Measurements from ENCODE around the gene MSI2. TPM values are rescaled to one million over a fixed set of nuclear protein-coding genes. Genes with fewer than 3 reads are reported as not detected.

Gene MSI2
- polyA plus RNA-seq, 1 of the 3 experiments (the other 2 are of a cell fraction), result 24.1 TPM

DNA sequence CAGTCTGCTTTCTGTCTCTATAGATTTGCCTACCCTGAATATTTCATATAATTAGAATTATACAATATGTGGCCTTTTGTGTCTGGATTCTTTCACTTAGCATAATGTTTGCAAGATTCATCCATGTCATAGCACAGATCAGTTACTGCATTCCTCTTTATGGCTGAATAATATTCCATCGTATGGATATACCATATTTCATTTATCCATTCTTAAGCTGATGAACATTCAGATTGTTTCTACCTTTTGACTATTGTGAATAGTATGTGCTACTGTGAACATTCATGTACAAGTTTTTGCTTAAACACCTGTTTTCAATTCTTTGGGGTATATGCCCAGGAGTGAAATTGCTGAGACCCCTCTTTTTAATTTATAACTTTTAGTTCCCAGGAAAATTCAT lies 49.4 kb upstream of the MSI2 start:
- DNase-seq, result no peak
- no peak for TF ChIP-seq SIN3A (IDR thresholded peaks at IDR 0.05; ENCODE audit: borderline replicate concordance, low read depth, low read length)
- TF ChIP-seq, protein P1, sequence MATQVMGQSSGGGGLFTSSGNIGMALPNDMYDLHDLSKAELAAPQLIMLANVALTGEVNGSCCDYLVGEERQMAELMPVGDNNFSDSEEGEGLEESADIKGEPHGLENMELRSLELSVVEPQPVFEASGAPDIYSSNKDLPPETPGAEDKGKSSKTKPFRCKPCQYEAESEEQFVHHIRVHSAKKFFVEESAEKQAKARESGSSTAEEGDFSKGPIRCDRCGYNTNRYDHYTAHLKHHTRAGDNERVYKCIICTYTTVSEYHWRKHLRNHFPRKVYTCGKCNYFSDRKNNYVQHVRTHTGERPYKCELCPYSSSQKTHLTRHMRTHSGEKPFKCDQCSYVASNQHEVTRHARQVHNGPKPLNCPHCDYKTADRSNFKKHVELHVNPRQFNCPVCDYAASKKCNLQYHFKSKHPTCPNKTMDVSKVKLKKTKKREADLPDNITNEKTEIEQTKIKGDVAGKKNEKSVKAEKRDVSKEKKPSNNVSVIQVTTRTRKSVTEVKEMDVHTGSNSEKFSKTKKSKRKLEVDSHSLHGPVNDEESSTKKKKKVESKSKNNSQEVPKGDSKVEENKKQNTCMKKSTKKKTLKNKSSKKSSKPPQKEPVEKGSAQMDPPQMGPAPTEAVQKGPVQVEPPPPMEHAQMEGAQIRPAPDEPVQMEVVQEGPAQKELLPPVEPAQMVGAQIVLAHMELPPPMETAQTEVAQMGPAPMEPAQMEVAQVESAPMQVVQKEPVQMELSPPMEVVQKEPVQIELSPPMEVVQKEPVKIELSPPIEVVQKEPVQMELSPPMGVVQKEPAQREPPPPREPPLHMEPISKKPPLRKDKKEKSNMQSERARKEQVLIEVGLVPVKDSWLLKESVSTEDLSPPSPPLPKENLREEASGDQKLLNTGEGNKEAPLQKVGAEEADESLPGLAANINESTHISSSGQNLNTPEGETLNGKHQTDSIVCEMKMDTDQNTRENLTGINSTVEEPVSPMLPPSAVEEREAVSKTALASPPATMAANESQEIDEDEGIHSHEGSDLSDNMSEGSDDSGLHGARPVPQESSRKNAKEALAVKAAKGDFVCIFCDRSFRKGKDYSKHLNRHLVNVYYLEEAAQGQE (IDR thresholded peaks at IDR 0.05; ENCODE audit: low read depth, low read length), result no peak
- no peak for TF ChIP-seq EP300 (IDR thresholded peaks at IDR 0.05; ENCODE audit: borderline replicate concordance in 1 of 2, low read depth in 1 of 2, low read length in 1 of 2)
- no peak for TF ChIP-seq FOXJ3 (CRISPR knock-in tag; IDR thresholded peaks at IDR 0.05)
- TF ChIP-seq, protein P2, sequence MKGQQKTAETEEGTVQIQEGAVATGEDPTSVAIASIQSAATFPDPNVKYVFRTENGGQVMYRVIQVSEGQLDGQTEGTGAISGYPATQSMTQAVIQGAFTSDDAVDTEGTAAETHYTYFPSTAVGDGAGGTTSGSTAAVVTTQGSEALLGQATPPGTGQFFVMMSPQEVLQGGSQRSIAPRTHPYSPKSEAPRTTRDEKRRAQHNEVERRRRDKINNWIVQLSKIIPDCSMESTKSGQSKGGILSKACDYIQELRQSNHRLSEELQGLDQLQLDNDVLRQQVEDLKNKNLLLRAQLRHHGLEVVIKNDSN (IDR thresholded peaks at IDR 0.05; ENCODE audit: borderline replicate concordance, low read depth), result no peak
- TF ChIP-seq RCOR1 (IDR thresholded peaks at IDR 0.05; ENCODE audit: low read length), result no peak
- TF ChIP-seq, protein P3, sequence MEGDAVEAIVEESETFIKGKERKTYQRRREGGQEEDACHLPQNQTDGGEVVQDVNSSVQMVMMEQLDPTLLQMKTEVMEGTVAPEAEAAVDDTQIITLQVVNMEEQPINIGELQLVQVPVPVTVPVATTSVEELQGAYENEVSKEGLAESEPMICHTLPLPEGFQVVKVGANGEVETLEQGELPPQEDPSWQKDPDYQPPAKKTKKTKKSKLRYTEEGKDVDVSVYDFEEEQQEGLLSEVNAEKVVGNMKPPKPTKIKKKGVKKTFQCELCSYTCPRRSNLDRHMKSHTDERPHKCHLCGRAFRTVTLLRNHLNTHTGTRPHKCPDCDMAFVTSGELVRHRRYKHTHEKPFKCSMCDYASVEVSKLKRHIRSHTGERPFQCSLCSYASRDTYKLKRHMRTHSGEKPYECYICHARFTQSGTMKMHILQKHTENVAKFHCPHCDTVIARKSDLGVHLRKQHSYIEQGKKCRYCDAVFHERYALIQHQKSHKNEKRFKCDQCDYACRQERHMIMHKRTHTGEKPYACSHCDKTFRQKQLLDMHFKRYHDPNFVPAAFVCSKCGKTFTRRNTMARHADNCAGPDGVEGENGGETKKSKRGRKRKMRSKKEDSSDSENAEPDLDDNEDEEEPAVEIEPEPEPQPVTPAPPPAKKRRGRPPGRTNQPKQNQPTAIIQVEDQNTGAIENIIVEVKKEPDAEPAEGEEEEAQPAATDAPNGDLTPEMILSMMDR (IDR thresholded peaks at IDR 0.05), result no peak
- TF ChIP-seq, protein P4, sequence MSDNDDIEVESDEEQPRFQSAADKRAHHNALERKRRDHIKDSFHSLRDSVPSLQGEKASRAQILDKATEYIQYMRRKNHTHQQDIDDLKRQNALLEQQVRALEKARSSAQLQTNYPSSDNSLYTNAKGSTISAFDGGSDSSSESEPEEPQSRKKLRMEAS (IDR thresholded peaks at IDR 0.05; ENCODE audit: low read depth), result no peak
- TF ChIP-seq TEAD4 (IDR thresholded peaks at IDR 0.05; ENCODE audit: borderline replicate concordance, insufficient read depth), result no peak
- no peak for TF ChIP-seq GABPA (IDR thresholded peaks at IDR 0.05; ENCODE audit: low read depth)
- TF ChIP-seq NFIC (IDR thresholded peaks at IDR 0.05; ENCODE audit: borderline replicate concordance), result no peak
- TF ChIP-seq ELF1 (IDR thresholded peaks at IDR 0.05), result no peak
- TF ChIP-seq, protein P5, sequence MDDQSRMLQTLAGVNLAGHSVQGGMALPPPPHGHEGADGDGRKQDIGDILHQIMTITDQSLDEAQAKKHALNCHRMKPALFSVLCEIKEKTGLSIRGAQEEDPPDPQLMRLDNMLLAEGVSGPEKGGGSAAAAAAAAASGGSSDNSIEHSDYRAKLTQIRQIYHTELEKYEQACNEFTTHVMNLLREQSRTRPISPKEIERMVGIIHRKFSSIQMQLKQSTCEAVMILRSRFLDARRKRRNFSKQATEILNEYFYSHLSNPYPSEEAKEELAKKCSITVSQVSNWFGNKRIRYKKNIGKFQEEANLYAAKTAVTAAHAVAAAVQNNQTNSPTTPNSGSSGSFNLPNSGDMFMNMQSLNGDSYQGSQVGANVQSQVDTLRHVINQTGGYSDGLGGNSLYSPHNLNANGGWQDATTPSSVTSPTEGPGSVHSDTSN (IDR thresholded peaks at IDR 0.05), result no peak
- no peak for TF ChIP-seq SMC3 (IDR thresholded peaks at IDR 0.05; ENCODE audit: low read depth, low read length)
- TF ChIP-seq TCF12 (IDR thresholded peaks at IDR 0.05), result no peak
- TF ChIP-seq NRF1 (IDR thresholded peaks at IDR 0.05; ENCODE audit: low read depth, low read length), result no peak
- Histone ChIP-seq H2AFZ (ENCODE audit: low read depth) (no peak overlapping the region), H4K20me1 (ENCODE audit: insufficient read depth) (no peaks in the 10 kb centered on the region), H3K9me3 (peaks cover 17% of the 10 kb centered on the region; the same call in 1 of the 2 replicates), H3K36me3 (replicated peaks in 1 of 2; ENCODE audit: control insufficient read depth in 1 of 2, insufficient read depth in 2 of 2, low read length in 1 of 2) (no peaks in the 10 kb centered on the region), H3F3A (replicated peaks; ENCODE audit: insufficient read depth) (peaks cover 4% of the 10 kb centered on the region), H3K79me2 (ENCODE audit: insufficient read depth) (no peaks in the 10 kb centered on the region), H3K27me3 (ENCODE audit: insufficient read depth) (no peaks in the 10 kb centered on the region; the same call in 1 of the 2 replicates), H3K27ac (ENCODE audit: low read depth in 2 of 2, low read length in 1 of 2) (no peak overlapping the region), H3K4me2 (no peak overlapping the region), H3K9me2 (no peaks in the 10 kb centered on the region), H3K9ac (no peak overlapping the region), H3K4me3 (ENCODE audit: low read depth in 2 of 2, low read length in 1 of 2) (no peak overlapping the region), H3K4me1 (ENCODE audit: control insufficient read depth in 1 of 2, insufficient read depth in 2 of 2, low read depth in 1 of 2, low read length in 1 of 2) (peaks cover 0 to 3% of the 10 kb centered on the region in 2 experiments; a peak in 1 of 4 replicates)
- POLR2A ChIA-PET, result no interaction called here
- WGBS (ENCODE audit: low lambda C conversion rate), result 60% methylated on average over 1 of the region's 1 CpG
- CTCF ChIA-PET, result interaction anchor here (1.4 kb wide), 1 partner anchor 13 kb away, joined by 5 read pairs; no protein-coding TSS in a partner anchor
